CD4-positive, alpha-beta T cell treated with Interleukin-12 subunit alpha and Interleukin-12 subunit beta, for 1 hour (primary cell): ENCODE results near the gene GIPC1.
"Not testable (repeated sequence)": the region's sequence is repeated elsewhere in the genome, so short reads cannot be mapped to it uniquely, and the experiment has no call there.

ENCODE experiments used
- DNase-seq: peaks from one replicate; pipeline ENCODE4 v3.0.0-alpha.2; 2020

Gene GIPC1, protein sequence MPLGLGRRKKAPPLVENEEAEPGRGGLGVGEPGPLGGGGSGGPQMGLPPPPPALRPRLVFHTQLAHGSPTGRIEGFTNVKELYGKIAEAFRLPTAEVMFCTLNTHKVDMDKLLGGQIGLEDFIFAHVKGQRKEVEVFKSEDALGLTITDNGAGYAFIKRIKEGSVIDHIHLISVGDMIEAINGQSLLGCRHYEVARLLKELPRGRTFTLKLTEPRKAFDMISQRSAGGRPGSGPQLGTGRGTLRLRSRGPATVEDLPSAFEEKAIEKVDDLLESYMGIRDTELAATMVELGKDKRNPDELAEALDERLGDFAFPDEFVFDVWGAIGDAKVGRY

DNA sequence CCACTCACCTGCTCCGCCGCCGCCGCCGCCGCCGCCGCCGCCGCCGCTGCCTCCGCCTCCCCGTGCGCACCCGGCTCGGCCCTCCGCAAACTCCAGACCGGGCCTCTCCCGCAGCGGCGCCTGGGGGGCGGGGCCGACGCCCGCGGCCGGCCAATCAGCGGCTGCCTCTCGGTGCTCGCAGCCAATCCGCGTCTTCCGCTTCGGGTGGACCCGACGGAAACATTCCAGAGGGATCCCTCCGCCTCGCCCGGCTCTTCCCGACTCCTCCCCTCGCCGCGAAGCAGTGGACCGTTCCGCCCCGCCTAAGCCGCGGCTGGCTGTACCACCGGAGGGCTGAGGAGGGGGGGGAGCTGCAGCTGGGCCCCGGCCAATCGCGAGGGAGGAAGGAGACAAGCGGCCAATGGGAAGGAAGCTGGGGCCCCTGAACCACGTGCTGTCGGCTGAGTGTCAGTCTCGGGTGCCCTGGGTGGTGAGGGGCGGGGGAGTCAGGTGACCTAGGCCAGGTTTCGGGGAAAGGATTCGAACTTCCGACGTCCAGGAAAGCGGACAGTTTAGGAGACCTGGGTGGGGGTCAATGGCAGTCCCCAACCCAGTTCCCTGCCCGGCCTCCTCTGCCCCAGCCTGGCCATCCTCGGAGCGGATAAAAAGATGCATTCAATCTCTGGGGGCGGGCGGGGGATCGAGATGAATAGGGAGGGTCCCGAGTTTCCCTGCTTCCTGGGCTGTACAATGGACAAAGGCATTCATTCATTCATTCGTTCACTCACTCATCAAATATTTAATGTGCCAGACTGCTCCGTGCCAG is at the start of gene GIPC1:
Gene GIPC1 (minus strand): TSS at position 99 of the 805 bp plus-strand sequence. CDS start 13,151 bp downstream, outside the sequence.
- DNase-seq, result peak; percentile 87

GRCh38 chr19:14545716-14546082 is 49.8 kb upstream of the GIPC1 start:
- DNase-seq, result no peak

GRCh38 chr19:14544977-14545715 is 49.2 kb upstream of the GIPC1 start:
- no peak for DNase-seq

DNA sequence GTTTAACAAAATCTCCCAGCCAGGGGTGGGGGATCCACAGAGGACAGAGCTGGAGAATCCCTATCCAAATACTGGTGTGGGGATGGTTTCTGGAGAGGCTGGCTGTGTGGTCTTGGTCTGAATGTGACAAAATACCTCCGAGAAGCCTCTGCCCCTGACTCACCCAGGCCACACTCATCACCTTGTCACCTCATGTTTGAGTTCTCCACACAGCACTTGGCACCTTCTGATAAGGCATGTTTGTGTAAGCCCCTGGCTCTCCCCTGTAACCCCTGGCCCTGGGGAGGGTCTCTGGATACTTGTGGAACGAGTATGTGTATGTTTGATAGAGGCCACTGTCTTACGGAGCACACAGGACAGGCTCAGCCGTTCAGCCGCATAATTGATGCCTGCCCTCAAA is 48.1 kb upstream of the GIPC1 start:
- no peak for DNase-seq

DNA sequence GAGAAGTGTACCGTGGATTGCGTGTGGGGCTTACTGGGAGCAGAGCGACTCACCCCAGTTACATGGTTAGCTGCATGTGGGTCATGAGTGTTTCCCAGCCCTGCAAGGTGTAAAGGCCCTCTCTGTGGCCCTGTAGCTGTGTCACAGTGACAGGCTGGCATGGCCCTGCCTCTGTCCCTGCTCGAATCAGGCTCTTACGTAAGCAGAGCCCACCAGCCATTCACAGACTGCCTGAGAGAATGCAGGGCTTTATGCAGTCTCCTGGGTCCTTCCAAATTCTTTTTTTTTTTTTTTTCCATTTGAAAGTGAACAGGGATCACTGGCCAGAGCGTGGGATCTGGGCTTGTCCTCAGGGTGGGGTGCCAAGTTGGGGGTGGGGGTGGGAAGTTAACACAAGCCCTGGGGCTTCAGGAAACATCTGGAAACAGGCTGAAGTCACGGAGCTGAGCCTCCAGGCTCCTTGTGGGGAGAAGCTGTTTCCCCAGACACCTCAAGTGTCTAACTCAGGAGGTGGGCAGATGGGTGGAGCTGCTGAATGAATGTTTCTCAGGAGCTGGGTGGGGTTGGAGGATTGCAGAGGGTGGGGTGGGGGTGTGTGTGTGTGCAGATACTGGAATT is 46.9 kb upstream of the GIPC1 start:
- DNase-seq, result no peak

- DNase-seq, result not testable (repeated sequence)
Measured at GRCh38 chr19:14541979-14542378, 46.1 kb upstream of the GIPC1 start.

- DNase-seq, result no peak
Measured at GRCh38 chr19:14540741-14541525, 45.0 kb upstream of the GIPC1 start.

DNA sequence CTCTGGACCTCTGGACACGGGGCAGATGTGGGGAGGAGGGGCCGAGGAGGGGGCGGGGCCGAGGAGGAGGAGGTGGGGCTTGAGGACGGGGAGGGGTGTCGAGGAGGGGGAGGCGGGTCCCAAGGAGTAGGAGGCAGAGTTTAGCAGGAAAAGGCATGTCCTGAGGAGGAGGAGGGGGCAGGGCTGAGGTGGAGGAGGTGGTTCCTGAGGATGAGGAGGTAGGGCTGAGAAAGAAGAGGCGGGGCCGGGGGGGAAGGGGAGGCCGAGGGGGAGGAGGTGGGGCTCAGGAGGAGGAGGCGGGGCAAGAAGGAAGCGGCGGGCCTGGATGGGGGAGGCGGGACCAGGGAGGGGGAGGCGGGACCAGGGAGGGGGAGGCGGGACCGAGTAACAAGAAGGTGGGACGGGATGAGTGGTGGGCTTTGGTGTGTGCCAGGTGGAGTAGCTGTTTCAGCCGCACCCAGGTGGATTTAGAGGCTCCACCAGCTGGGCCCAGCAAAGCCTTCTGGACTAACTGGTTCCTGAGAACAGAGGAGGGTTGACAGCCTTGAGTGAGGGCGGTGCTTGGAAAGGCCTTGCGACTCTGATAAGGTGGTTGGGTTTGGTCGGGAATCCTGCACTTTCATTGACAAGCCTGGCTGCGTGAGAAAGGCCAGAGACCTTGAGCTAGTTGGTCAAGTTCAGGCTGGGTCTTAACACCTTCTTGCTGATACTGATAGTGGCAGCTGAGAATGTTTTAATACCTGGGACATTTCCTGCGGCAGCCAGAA is 41.2 kb upstream of the GIPC1 start:
- DNase-seq, result peak; percentile 59

DNA sequence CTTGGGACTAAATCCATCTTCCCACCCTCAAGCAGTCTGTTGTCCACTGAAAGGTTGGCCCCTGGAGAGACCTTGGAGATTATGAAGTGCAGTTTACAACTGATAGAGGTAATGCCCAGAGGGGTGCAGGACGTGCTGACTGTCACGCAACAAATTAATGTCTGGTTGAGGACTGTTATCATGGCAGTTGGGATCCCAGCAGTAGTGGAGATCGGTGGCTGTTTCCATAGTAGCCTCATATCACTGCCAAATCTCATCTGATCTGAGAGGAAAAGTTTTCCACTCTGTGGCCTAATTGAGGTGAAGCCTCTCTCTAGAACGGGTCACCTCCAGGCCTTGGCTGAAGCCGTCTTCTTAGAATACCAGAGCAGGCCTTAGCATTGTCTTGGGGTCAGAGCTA is 37.5 kb upstream of the GIPC1 start:
- DNase-seq, result no peak

GRCh38 chr19:14530506-14530905 is 34.6 kb upstream of the GIPC1 start:
- DNase-seq, result no peak

- DNase-seq, result peak; percentile 49
Measured at GRCh38 chr19:14530005-14530348, 34.0 kb upstream of the GIPC1 start.

DNA sequence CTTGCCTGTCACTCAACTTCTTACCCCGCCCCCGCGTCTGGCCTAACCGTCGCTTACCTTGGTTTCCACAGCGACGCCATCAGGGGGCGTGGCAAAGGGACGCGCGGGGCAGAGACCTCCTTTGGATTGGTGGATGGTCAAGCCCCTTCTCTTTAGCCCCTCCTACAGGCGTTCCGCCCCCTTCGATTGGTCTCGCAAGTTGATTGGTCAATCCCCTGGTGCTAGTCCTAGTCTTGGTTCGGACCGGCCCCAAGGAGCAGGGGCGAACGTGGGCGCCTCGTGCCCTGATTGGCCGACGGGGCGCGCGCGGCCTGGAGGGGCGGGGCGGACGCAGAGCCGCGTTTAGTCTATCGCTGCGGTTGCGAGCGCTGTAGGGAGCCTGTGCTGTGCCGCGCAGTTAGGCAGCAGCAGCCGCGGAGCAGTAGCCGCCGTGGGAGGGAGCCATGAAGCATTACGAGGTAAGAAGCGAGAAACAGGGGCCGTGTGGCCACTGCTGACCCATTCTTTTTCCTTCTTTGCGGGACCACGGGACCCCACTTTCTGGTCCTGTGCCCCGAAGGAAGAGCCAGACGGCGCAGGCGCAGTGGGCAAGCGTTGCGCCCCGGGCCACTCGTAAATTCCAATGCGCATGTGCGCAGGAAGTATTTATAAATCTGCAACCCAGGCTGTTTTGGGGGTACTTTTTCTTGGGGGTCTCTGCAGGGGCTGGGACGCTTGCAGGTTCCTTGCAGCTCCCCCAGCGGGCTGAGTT is 33.5 kb upstream of the GIPC1 start, which contains the start of gene TECR:
Gene TECR (plus strand): TSS at position 341 of the 751 bp plus-strand sequence. CDS start 103 bp downstream, at position 444.
- DNase-seq, result peak; percentile 100

GRCh38 chr19:14528419-14529253 is 32.7 kb upstream of the GIPC1 start:
- DNase-seq, result no peak

- DNase-seq, result no peak
Measured at GRCh38 chr19:14526423-14526822, 30.5 kb upstream of the GIPC1 start.

DNA sequence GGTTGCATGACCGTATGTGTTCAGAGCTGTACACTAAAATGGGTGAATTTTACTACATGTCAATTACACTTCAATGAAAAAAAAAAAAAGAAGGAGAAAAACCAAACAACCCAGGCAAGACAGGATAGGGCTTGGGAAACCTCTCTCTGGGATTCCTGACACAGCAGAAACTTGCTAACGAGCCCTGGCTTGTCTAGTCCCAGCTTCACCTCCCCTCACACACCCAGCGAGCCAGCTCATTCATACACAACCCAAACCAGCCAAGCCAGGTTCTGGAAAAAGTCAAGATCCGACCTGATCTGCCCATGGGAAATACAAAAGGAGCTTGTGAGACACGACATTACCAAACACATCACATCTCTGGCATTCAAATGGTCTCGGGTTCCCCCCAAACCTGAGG is 29.8 kb upstream of the GIPC1 start:
- DNase-seq, result no peak

DNA sequence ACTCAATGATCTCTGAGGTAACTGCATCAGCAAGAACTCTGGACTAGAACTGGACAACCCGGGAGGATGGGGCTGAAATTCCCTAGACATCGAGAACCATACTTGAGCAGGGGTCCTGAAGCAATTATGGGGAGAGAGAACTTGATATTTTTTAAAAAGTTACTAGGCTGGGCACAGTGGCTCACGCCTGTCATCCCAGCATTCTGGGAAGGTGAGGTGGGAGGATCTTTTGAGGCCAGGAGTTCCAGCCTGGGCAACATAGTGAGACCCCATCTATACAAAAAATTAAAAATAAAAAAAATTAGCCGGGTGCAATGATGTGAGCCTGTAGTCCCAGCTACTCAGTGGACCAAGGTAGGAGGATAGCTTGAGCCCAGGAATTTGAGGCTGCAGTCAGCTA is 24.6 kb upstream of the GIPC1 start:
- no peak for DNase-seq

GRCh38 chr19:14519860-14520407 is 24.0 kb upstream of the GIPC1 start:
- DNase-seq, result peak; percentile 31

DNA sequence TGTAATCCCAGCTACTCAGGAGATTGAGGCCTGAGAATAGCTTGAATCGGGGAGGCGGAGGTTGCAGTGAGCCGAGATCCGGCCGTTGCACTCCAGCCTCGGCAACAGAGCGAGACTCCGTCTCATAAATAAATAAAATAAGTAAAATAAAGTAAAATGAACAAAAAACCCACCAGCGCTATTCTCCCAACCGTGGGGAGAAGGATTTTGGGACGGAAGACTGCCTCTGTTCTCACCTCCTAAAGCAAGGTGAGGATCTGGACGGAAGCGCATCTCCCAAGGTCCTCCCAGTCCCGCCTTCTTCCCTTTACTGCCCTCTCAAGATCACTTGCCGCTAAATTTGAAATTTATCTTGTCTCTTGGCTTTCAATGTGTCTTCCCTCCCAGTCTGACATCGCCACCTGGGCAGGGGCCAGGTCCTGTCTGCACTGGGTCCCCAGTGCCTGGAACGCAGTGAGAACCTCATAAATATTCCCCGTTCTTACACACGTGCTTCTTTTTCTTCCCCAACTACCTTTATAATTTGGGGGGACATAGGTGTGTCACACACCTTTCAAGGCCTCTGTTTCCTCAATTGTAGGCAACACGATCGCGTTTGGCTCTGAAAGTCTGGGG is 23.4 kb upstream of the GIPC1 start:
- DNase-seq, result no peak
